ENCODE data around the gene C3orf20.

The C3orf20 gene

DNA sequence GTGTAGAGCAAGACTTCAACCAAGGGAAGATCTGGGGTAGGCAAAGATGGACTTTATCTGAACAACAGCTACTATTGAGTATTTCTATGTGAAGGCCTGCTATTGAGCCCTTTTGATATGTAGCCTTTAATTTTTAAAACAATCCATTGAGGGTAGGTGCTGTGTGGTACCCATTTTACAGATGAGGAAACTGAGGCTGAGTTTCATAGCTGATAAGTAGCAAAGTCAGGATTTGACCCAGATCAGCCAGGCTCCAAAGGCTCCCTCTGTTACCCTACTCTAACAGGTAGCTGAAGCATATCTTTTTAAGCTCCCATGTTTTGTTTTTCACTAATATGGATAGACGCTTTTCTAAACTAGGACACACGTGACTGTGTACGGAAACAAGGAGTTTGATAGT is 141.4 kb downstream of the C3orf20 start:
- no peak for TF ChIP-seq CTCF (IDR thresholded peaks at IDR 0.05; ENCODE audit: low read depth, low read length)
- DNase-seq (ENCODE audit: extremely low read depth, low read depth): no peak

GRCh38 chr3:14818804-14819500 is 144.0 kb downstream of the C3orf20 start, which contains the start of gene FGD5:
TSS of gene FGD5 (plus strand) at chr3:14818962. CDS start at chr3:14819072, 110 bp downstream.
- TF ChIP-seq CTCF (IDR thresholded peaks at IDR 0.05; ENCODE audit: low read depth, low read length): no peak
- DNase-seq (ENCODE audit: extremely low read depth, low read depth): no peak

GRCh38 chr3:14819671-14820070 is 144.7 kb downstream of the C3orf20 start:
- no peak for TF ChIP-seq CTCF (IDR thresholded peaks at IDR 0.05; ENCODE audit: low read depth, low read length)

DNA sequence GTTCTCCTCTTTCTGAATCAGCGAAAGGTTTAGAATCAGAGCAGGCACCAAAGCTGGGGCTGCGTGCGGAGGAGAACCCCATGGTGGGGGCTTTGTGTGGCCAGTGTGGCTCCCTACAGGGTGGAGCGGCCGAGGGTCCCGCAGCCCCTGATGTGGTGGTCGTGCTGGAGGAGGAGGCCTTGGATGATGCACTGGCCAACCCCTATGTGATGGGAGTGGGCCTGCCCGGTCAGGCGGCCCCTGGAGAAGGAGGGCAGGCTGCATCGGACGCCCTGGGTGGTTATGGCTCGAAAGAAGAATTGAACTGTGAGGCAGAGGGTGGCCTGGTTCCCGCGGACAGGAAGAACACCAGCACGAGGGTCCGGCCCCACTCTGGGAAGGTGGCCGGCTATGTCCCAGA is 145.2 kb downstream of the C3orf20 start:
- no peak for DNase-seq (ENCODE audit: extremely low read depth, low read depth)
- TF ChIP-seq CTCF (IDR thresholded peaks at IDR 0.05; ENCODE audit: low read depth, low read length): no peak

More at GRCh38 chr3:14819671-14820070, 144.7 kb downstream of the C3orf20 start:
- DNase-seq (ENCODE audit: extremely low read depth, low read depth): no peak

DNA sequence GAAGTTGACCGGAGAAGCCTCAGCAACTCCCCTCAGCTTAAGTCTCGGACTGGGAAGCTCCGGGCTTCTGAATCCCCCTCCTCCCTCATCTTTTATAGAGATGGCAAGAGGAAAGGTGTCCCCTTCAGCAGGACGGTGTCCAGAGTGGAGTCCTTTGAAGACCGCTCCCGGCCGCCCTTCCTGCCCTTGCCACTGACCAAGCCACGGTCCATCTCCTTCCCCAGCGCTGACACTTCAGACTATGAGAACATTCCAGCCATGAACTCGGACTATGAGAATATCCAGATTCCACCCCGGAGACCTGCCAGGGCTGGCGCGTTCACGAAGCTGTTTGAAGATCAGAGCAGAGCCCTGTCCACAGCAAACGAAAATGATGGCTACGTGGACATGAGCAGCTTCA is 146.2 kb downstream of the C3orf20 start:
- no peak for DNase-seq (ENCODE audit: extremely low read depth, low read depth)
- no peak for TF ChIP-seq CTCF (IDR thresholded peaks at IDR 0.05; ENCODE audit: low read depth, low read length)

DNA sequence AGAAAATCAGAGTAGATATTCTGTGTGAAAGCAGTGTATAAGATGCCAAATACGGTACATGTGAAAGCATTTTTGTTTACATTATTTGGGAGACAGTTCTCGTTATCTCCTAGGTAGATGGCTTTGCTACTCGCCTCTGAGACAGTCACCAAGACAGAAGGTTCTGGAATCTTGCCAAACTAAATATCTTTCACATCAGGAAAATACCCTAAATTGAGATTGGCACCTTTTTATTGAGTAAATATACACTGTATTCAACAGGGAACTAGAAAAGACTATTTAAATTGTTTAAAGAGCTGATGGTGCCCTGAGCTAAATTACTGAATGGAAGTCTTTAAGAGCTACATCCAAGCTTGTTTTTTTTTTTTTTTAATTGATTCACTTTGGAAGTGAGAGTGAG is 147.2 kb downstream of the C3orf20 start:
- DNase-seq (ENCODE audit: extremely low read depth, low read depth): no peak
- TF ChIP-seq CTCF (IDR thresholded peaks at IDR 0.05; ENCODE audit: low read depth, low read length): no peak
